Heart left ventricle (tissue), 16 donors: ENCODE data around the gene CD200R1. TPM values are rescaled to one million over a fixed set of nuclear protein-coding genes. Genes with fewer than 3 reads are reported as not detected.
A peak's percentile ranks its signal among the peaks of the same experiment; 100 is the strongest.

Experiments
- ATAC-seq, 4 donors: fragments of 200-7000 bp; cut with Tn5 transposase; one replicate each; pipeline ENCODE4 v1.9.1; 2020 to 2022; ENCODE audit warnings: moderate library complexity in 4 of 4, mild to moderate bottlenecking in 3 of 4, moderate number of reproducible peaks in 1 of 4
- DNase-seq, 5 donors: peaks; one replicate each; pipeline ENCODE4 v3.0.0-alpha.2; 2020
- H3K27ac ChIP-seq, 12 donors: fragments of 200-600 bp; sonication (generic) in 4 of 12; one replicate each; pipeline versions ENCODE4 v1.5.0 to v1.8.0; 2016 to 2022; ENCODE audit warnings: mild to moderate bottlenecking in 2 of 12
- H3K27me3 ChIP-seq, 9 donors: fragments of 200-600 bp; sonication (generic) in 2 of 9; one replicate each; pipeline versions ENCODE4 v1.5.1 to v1.8.0; 2016 to 2022; ENCODE audit warnings: mild to moderate bottlenecking in 3 of 9
- H3K36me3 ChIP-seq, 9 donors: fragments of 200-600 bp; sonication (generic) in 2 of 9; one replicate each; pipeline versions ENCODE4 v1.5.0 to v1.8.0; 2018 to 2022; ENCODE audit warnings: mild to moderate bottlenecking in 2 of 9
- H3K4me1 ChIP-seq, 12 donors: fragments of 200-600 bp; sonication (generic) in 4 of 12; one replicate each; pipeline versions ENCODE4 v1.5.0 to v1.8.0; 2016 to 2022; ENCODE audit warnings: mild to moderate bottlenecking in 3 of 12
- H3K4me3 ChIP-seq, 12 donors: fragments of 200-600 bp; sonication (generic) in 4 of 12; one replicate each; pipeline versions ENCODE4 v1.5.0 to v1.8.0; 2017 to 2022; ENCODE audit warnings: mild to moderate bottlenecking in 9 of 12, moderate library complexity in 4 of 12
- H3K9me3 ChIP-seq, 12 donors: fragments of 200-600 bp; sonication (generic) in 4 of 12; one replicate each; pipeline versions ENCODE4 v1.5.0 to v1.8.0; 2016 to 2022; ENCODE audit warnings: mild to moderate bottlenecking in 1 of 12
- POLR2A ChIP-seq, 2 donors: fragments of 450-650 bp; IDR thresholded peaks; one replicate each; pipeline ENCODE4 v1.6.1; 2017; ENCODE audit warnings: antibody characterized with exemption in 2 of 2, mild to moderate bottlenecking in 2 of 2, moderate library complexity in 2 of 2
- WGBS, 4 donors: extraction: QIAGEN DNeasy Blood & Tissue Kit in 2 of 4; methylation state at CpG; one replicate each; pipeline versions ENCODE4 v1.1.5 to v1.1.7; 2013 to 2018; 5-methylcytosine and 5-hydroxymethylcytosine counted together
- intact Hi-C, 10 donors: fragments of 100-400 bp; cut with DNase I; formaldehyde crosslinking; loops; one replicate each; pipeline versions ENCODE4 v1.11.1 to v1.14.2; 2022
- polyA plus RNA-seq, 2 donors: library from polyadenylated mRNA; stranded (reverse); fragments of 200-250 nt; gene quantifications; one replicate each; pipeline ENCODE4 v1.2.3, GENCODE V29; 2013
- total RNA-seq, 9 donors: library from RNA; depleted of rRNA in 2 of 9; stranded (reverse); fragments of >200 nt in 2 of 9; fragmentation: NEBNext Ultra II Directional in 3 of 9; extraction: Animal tissue kit (Norgen Biotek cat#: 25700) in 3 of 9; gene quantifications; one replicate each; pipeline versions ENCODE4 v1.1.0 to v1.2.4, GENCODE V29; 2016 to 2023
- TF ChIP-seq, protein P1 (sequence below), 12 donors: fragments of 200-600 bp; sonication (generic) in 4 of 12; IDR thresholded peaks; one replicate each; pipeline versions ENCODE4 v1.5.0 to v1.8.0; 2018 to 2022; ENCODE audit warnings: antibody characterized with exemption in 12 of 12, mild to moderate bottlenecking in 5 of 12
- donor health status: ischemic (EF 13 %, LVEDD 7.1; RV severe dilation, severe dysfunction).
- donor health status: healthy with polysubstance abuse.
- donor health status: DM: no; HTN: yes; CAD: no.
- donor health status: DM: no; HTN: no; CAD: no.
- donor health status: ischemic (EF 25% LVEDD 6.9; RV normal size, moderate dysfunction).
- donor health status: ischemic (EF 25% LVEDD 5.7; RV mildly dilated, moderate dysfunction).
- donor health status: healthy.
- donor health status: DM: yes; HTN: yes; CAD: no.
- donor health status: ischemic (EF 35%, LVEDD 5.7; RV mildly dilated, moderate dysfunction).
- donor health status: nonischemic (EF 11% LVEDD 7.7; RV severe dilation, severe dysfunction).
- donor health status: DM: yes; HTN: yes; CAD: no.
- donor health status: PGD.
- donor health status: ischemic (EF 29% LVEDD 5.4; RV normal size, mild dysfunction).
- donor health status: nonischemic (EF 23%, LVEDD 6.1; RV moderate dilation, normal function).

The CD200R1 gene
- total and polyA plus RNA-seq, 11 donors = 0.08 to 4.6 (median 0.69) TPM

- Histone ChIP-seq H3K36me3 (peaks cover 0 to 65% (median 45%) of the 10 kb centered on the region in 9 donors), H3K9me3 (no peaks in the 10 kb centered on the region), H3K27ac (no peak overlapping the region), H3K4me1 (peaks cover 0 to 21% (median 15%) of the 10 kb centered on the region in 12 donors), H3K27me3 (no peaks in the 10 kb centered on the region), H3K4me3 (no peak overlapping the region)
- 91 to 95% (median 94%) methylated on average over 4 of the region's 4 CpGs for WGBS, 4 donors
- no peak for DNase-seq
- no peak for ATAC-seq
- intact Hi-C loops = loop anchor here in 1 of 10 donors (10.0 kb wide), 1 partner anchor 431 kb away; the partner anchor contains the start of genes ATG3 and SLC35A5
- TF ChIP-seq, protein P1, sequence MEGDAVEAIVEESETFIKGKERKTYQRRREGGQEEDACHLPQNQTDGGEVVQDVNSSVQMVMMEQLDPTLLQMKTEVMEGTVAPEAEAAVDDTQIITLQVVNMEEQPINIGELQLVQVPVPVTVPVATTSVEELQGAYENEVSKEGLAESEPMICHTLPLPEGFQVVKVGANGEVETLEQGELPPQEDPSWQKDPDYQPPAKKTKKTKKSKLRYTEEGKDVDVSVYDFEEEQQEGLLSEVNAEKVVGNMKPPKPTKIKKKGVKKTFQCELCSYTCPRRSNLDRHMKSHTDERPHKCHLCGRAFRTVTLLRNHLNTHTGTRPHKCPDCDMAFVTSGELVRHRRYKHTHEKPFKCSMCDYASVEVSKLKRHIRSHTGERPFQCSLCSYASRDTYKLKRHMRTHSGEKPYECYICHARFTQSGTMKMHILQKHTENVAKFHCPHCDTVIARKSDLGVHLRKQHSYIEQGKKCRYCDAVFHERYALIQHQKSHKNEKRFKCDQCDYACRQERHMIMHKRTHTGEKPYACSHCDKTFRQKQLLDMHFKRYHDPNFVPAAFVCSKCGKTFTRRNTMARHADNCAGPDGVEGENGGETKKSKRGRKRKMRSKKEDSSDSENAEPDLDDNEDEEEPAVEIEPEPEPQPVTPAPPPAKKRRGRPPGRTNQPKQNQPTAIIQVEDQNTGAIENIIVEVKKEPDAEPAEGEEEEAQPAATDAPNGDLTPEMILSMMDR (IDR thresholded peaks at IDR 0.05) = no peak
- no peak for TF ChIP-seq POLR2A (IDR thresholded peaks at IDR 0.05)
These were observed 20.9 kb upstream of the CD200R1 start for GRCh38 chr3:112995800-112996199.

GRCh38 chr3:112990672-112991602 lies 16.0 kb upstream of the CD200R1 start, which contains the start of gene GTPBP8:
GTPBP8 (plus strand) TSS chr3:112990984; CDS start chr3:112991000, 16 bp downstream.
- H3K4me3 ChIP-seq = peak within 1 kb of the TSS; percentile 47 to 94 (median 84)
- H3K27ac ChIP-seq = peak within 1 kb of the TSS; percentile 73 to 98 (median 95)
- no peaks in the 10 kb centered on the region for H3K9me3 ChIP-seq
- H3K4me1 ChIP-seq = peaks cover 0 to 24% (median 17%) of the 10 kb centered on the region in 12 donors
- peak; percentile 75 to 93 for TF ChIP-seq POLR2A (IDR thresholded peaks at IDR 0.05)
- TF ChIP-seq, protein P1 (IDR thresholded peaks at IDR 0.05) = peak in 5 of 12 donors; percentile 5 to 21 (median 7)
- no peaks in the 10 kb centered on the region for H3K27me3 ChIP-seq
- H3K36me3 ChIP-seq = peaks cover 0 to 17% (median 0%) of the 10 kb centered on the region in 9 donors
- intact Hi-C loops = loop anchor here in 2 of 10 donors (1.0 to 10.0 kb wide), 2 partner anchors 28 to 426 kb away; partner anchors contain the start of genes ATG3 (in 1 of the 2) and SLC35A5 (in 1 of the 2)
- peak; percentile 91 to 96 (median 95) for DNase-seq
- peak; percentile 96 to 99 (median 99) for ATAC-seq
- 1 to 4% (median 2%) methylated on average over 20 to 70 of the region's 70 CpGs for WGBS, 4 donors

DNA sequence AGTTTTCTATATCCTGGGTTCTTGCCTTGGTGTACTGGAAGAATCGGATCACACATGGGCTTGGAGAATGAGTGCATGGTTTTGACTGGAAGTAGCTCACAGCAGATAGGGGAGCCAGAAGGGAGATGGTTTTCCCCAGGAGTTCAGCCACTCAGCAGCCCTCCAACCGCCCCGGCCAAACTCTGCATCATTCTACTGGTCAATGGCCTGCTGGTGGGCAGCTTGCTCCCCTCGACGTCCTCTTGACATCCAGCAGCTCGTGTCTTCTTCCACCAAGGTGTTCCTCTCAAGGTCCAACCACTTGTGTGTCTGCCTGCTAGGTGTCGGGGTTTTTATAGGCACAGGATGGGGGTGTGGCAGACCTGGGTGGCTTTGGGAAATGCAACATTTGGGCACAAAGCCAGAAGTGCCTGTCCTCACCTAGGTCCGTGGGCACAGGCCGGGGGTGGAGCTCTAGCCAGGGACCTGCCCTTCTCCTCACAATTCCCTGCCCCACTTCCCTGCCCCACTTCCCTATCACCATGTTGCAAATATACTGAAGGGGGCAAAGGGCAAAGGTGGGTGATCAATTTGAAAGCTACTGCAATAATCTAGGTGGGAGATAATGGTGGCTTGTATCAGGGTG lies 12.9 kb upstream of the CD200R1 start:
- Histone ChIP-seq H3K4me1 (peaks cover 0 to 33% (median 15%) of the 10 kb centered on the region in 12 donors), H3K27me3 (no peaks in the 10 kb centered on the region), H3K27ac (no peak overlapping the region), H3K9me3 (no peaks in the 10 kb centered on the region), H3K36me3 (no peaks in the 10 kb centered on the region), H3K4me3 (no peak overlapping the region)
- WGBS, 4 donors = 87 to 92% (median 89%) methylated on average over 9 of the region's 9 CpGs
- ATAC-seq (no peak), DNase-seq (no peak)
- TF ChIP-seq, protein P1 (IDR thresholded peaks at IDR 0.05) = no peak
- TF ChIP-seq POLR2A (IDR thresholded peaks at IDR 0.05) = no peak
- intact Hi-C loops = loop anchor here in 3 of 10 donors (10.0 kb wide), 2 partner anchors 253 to 403 kb away; no protein-coding TSS in a partner anchor
